K562 (cell line): Measurements from ENCODE around the gene ANKDD1A. TPM values are rescaled to one million over a fixed set of nuclear protein-coding genes. Genes with fewer than 3 reads are reported as not detected.

Experiments used
- CLOCK ChIP-seq: fragments of 250-450 bp; sonication (Bioruptor Pico); IDR thresholded peaks from 2 replicates; pipeline ENCODE4 v1.4.0; 2020; ENCODE audit warnings: mild to moderate bottlenecking, moderate library complexity, borderline replicate concordance
- HMBOX1 ChIP-seq: sonication (generic); IDR thresholded peaks from 2 replicates; pipeline ENCODE4 v1.6.1; 2016
- MCM2 ChIP-seq: fragments of 450-650 bp; IDR thresholded peaks from 2 replicates; pipeline ENCODE4 v1.6.1; 2017; ENCODE audit warnings: low read depth, mild to moderate bottlenecking
- PHF8 ChIP-seq: fragments of 200-600 bp; sonication (generic); IDR thresholded peaks from 2 replicates; pipeline ENCODE4 v1.6.1; 2012; ENCODE audit warnings: mixed run types, mild to moderate bottlenecking, inconsistent platforms, low read length, moderate library complexity, borderline replicate concordance
- POLR2B ChIP-seq: fragments of 450-650 bp; IDR thresholded peaks from 2 replicates; pipeline ENCODE4 v1.6.1; 2018; ENCODE audit warnings: low read depth; ENCODE audit not compliant: partially characterized antibody
- RB1 ChIP-seq: fragments of 450-650 bp; IDR thresholded peaks from 2 replicates; pipeline ENCODE4 v1.6.1; 2017; ENCODE audit warnings: low read depth, mild to moderate bottlenecking
- SMARCA4 ChIP-seq: fragments of 450-650 bp; IDR thresholded peaks from 2 replicates; pipeline ENCODE4 v1.6.1; 2016
- TBL1XR1 ChIP-seq, 2 experiments: IDR thresholded peaks; 2 replicates each; pipeline ENCODE4 v1.6.1; 2012; ENCODE audit warnings: improper control_type of control experiment in 2 of 2, low read length in 2 of 2, mild to moderate bottlenecking in 1 of 2
- ZBTB8A ChIP-seq: fragments of 450-650 bp; IDR thresholded peaks from 2 replicates; pipeline ENCODE4 v1.6.1; 2018; ENCODE audit warnings: mild to moderate bottlenecking, moderate library complexity; ENCODE audit not compliant: partially characterized antibody
- polyA plus RNA-seq, 8 experiments: library from polyadenylated mRNA; depleted of rRNA in 4 of 8; stranded (reverse) in 5 of 8; unstranded in 3 of 8; fragments of >200 nt; fragmentation: Nextera tagmentation in 2 of 8; fragmentation: Illumina TruSeq in 1 of 8; extraction: Ambion mirVana in 2 of 8; extraction: Trizol in 1 of 8; gene quantifications; 2 replicates each; pipeline versions ENCODE4 v1.2.1 to v1.2.3, GENCODE V29; 2011 to 2014; ENCODE audit warnings: inconsistent platforms in 1 of 8, missing spikeins in 1 of 8
- total RNA-seq, 7 experiments: library from RNA; depleted of rRNA in 6 of 7; stranded (reverse); fragments of >200 nt in 6 of 7; fragmentation: Illumina TruSeq in 2 of 7; extraction: Trizol in 2 of 7; gene quantifications; 2 replicates each; pipeline versions ENCODE4 v1.2.1 to v1.2.3, GENCODE V29; 2011 to 2021; ENCODE audit warnings: low replicate concordance in 1 of 7

The ANKDD1A gene
- total and polyA plus RNA-seq, 9 of the 15 experiments (the other 6 are each of a cell fraction or from before 2014, with no cell fraction given): 0.08 to 0.80 (median 0.43) TPM

GRCh38 chr15:64989416-64990167 lies 77.9 kb downstream of the ANKDD1A start, which contains the start of gene SPG21 (continued):
- TF ChIP-seq ZBTB8A (no peak), TBL1XR1 (IDR thresholded peaks at IDR 0.05; ENCODE audit: low read length in 2 of 2) (peak; percentile 37 to 55; a peak in 2 of 4 replicates), CLOCK (CRISPR knock-in tag) (peak; percentile 59; the same call in 1 of the 2 replicates), SMARCA4 (0 out of 2 replicates have a peak, but pooled peaks have one; percentile 38), PHF8 (peak; percentile 82; the same call in 1 of the 2 replicates), POLR2B (peak; percentile 38), HMBOX1 (peak; percentile 81), RB1 (peak; percentile 92), MCM2 (no peak)
